HEK293 (cell line): ENCODE data around the gene APRT.

Source experiments
- CTCF ChIA-PET: fragments of 350-600 bp; formaldehyde crosslinking; extraction: SDS; loops from one replicate; lab custom pipeline; 2021; ENCODE audit warnings: antibody characterized with exemption; lab: Yijun Ruan, JAX
- POLR2A ChIA-PET: fragments of 300-600 bp; formaldehyde crosslinking; extraction: SDS; loops from one replicate; lab custom pipeline; 2020; ENCODE audit warnings: antibody characterized with exemption, inconsistent platforms; lab: Yijun Ruan, JAX
- H3K27ac ChIP-seq: fragments of 200-500 bp; sonication (Bioruptor generic); 2 replicates; pipeline ENCODE4 v1.5.1; 2014; ENCODE audit warnings: low read depth, low read length, control low read depth, inconsistent platforms; ENCODE audit errors: extremely low read depth
- H3K36me3 ChIP-seq, 2 experiments: fragments of 200-500 bp in 1 of 2; sonication (Bioruptor generic) in 1 of 2; 1 replicate in 1 of 2; 2 replicates in 1 of 2; pipeline ENCODE4 v1.5.1; 2014 to 2017; ENCODE audit warnings: inconsistent platforms in 2 of 2, low read length in 2 of 2; ENCODE audit not compliant: control insufficient read depth in 2 of 2, insufficient read depth in 1 of 2
- H3K4me1 ChIP-seq: fragments of 200-500 bp; sonication (Bioruptor generic); 2 replicates; pipeline ENCODE4 v1.5.1; 2014; ENCODE audit warnings: mild to moderate bottlenecking, low read length, inconsistent platforms; ENCODE audit not compliant: control insufficient read depth, insufficient read depth
- H3K4me3 ChIP-seq: 2 replicates; pipeline ENCODE4 v1.5.1; 2011; ENCODE audit warnings: low read depth, mild to moderate bottlenecking, control low read depth, low read length, moderate library complexity
- H3K9me3 ChIP-seq: fragments of 200-500 bp; sonication (Bioruptor generic); 2 replicates; pipeline ENCODE4 v1.5.1; 2014; ENCODE audit warnings: low read depth, low read length, inconsistent platforms; ENCODE audit not compliant: control insufficient read depth, insufficient read depth
- FEZF1 ChIP-seq: fragments of 450-650 bp; formaldehyde crosslinking; IDR thresholded peaks from 2 replicates; pipeline ENCODE4 v1.5.1; 2016; ENCODE audit warnings: missing biosample characterization, missing genetic modification characterization
- IKZF3 ChIP-seq: fragments of 450-650 bp; IDR thresholded peaks from 2 replicates; pipeline ENCODE4 v1.5.0; 2018; ENCODE audit warnings: missing biosample characterization, mild to moderate bottlenecking, missing genetic modification characterization, moderate library complexity
- KLF1 ChIP-seq: fragments of 450-650 bp; formaldehyde crosslinking; IDR thresholded peaks from 2 replicates; pipeline ENCODE4 v1.5.1; 2016; ENCODE audit warnings: missing biosample characterization, missing genetic modification characterization
- OVOL3 ChIP-seq: fragments of 450-650 bp; formaldehyde crosslinking; IDR thresholded peaks from 2 replicates; pipeline ENCODE4 v1.5.1; 2016; ENCODE audit warnings: missing biosample characterization, missing genetic modification characterization
- PRDM1 ChIP-seq: fragments of 450-650 bp; formaldehyde crosslinking; IDR thresholded peaks from 2 replicates; pipeline ENCODE4; 2016; ENCODE audit warnings: missing biosample characterization, missing genetic modification characterization
- ZBTB1 ChIP-seq: fragments of 450-650 bp; formaldehyde crosslinking; IDR thresholded peaks from 2 replicates; pipeline ENCODE4 v1.5.1; 2016; ENCODE audit warnings: missing biosample characterization, missing genetic modification characterization
- ZBTB17 ChIP-seq: fragments of 450-650 bp; formaldehyde crosslinking; IDR thresholded peaks from 2 replicates; pipeline ENCODE4 v1.5.1; 2016; ENCODE audit warnings: missing biosample characterization, missing genetic modification characterization
- ZBTB20 ChIP-seq: fragments of 450-650 bp; formaldehyde crosslinking; IDR thresholded peaks from 2 replicates; pipeline ENCODE4 v1.5.1; 2016; ENCODE audit warnings: missing biosample characterization, missing genetic modification characterization
- ZBTB26 ChIP-seq: fragments of 450-650 bp; formaldehyde crosslinking; optimal IDR thresholded peaks from 2 replicates; pipeline ENCODE3; 2016; ENCODE audit warnings: missing biosample characterization, mild to moderate bottlenecking, missing genetic modification characterization
- ZBTB48 ChIP-seq: fragments of 450-650 bp; formaldehyde crosslinking; IDR thresholded peaks from 2 replicates; pipeline ENCODE4 v1.5.1; 2016; ENCODE audit warnings: missing biosample characterization, missing genetic modification characterization
- ZFP3 ChIP-seq: fragments of 450-650 bp; formaldehyde crosslinking; IDR thresholded peaks from 2 replicates; pipeline ENCODE4 v1.5.1; 2016; ENCODE audit warnings: low read depth, missing biosample characterization, missing genetic modification characterization
- ZFP41 ChIP-seq: fragments of 450-650 bp; formaldehyde crosslinking; IDR thresholded peaks from 2 replicates; pipeline ENCODE4 v1.5.1; 2016; ENCODE audit warnings: missing biosample characterization, missing genetic modification characterization, borderline replicate concordance
- ZNF19 ChIP-seq: fragments of 450-650 bp; formaldehyde crosslinking; IDR thresholded peaks from 2 replicates; pipeline ENCODE4; 2016; ENCODE audit warnings: missing biosample characterization, missing genetic modification characterization, low read depth
- ZNF239 ChIP-seq: fragments of 450-650 bp; formaldehyde crosslinking; IDR thresholded peaks from 2 replicates; pipeline ENCODE4 v1.5.1; 2016; ENCODE audit warnings: missing biosample characterization, missing genetic modification characterization
- ZNF266 ChIP-seq: fragments of 450-650 bp; formaldehyde crosslinking; IDR thresholded peaks from 2 replicates; pipeline ENCODE4 v1.5.1; 2016; ENCODE audit warnings: missing biosample characterization, missing genetic modification characterization, low read depth
- ZNF292 ChIP-seq: fragments of 450-650 bp; formaldehyde crosslinking; IDR thresholded peaks from 2 replicates; pipeline ENCODE4 v1.5.1; 2016; ENCODE audit warnings: low read depth, missing biosample characterization, missing genetic modification characterization, borderline replicate concordance
- ZNF341 ChIP-seq: fragments of 450-650 bp; formaldehyde crosslinking; IDR thresholded peaks from 2 replicates; pipeline ENCODE4; 2016; ENCODE audit warnings: low read depth, missing biosample characterization, missing genetic modification characterization
- ZNF398 ChIP-seq: fragments of 450-650 bp; formaldehyde crosslinking; IDR thresholded peaks from 2 replicates; pipeline ENCODE4 v1.5.1; 2017; ENCODE audit warnings: missing biosample characterization, missing genetic modification characterization
- ZNF426 ChIP-seq: fragments of 450-650 bp; formaldehyde crosslinking; IDR thresholded peaks from 2 replicates; pipeline ENCODE4 v1.5.1; 2017; ENCODE audit warnings: missing biosample characterization, missing genetic modification characterization, mild to moderate bottlenecking, inconsistent platforms, moderate library complexity
- ZNF473 ChIP-seq: fragments of 450-650 bp; formaldehyde crosslinking; IDR thresholded peaks from 2 replicates; pipeline ENCODE4 v1.5.1; 2017; ENCODE audit warnings: missing biosample characterization, missing genetic modification characterization
- ZNF501 ChIP-seq: fragments of 450-650 bp; formaldehyde crosslinking; IDR thresholded peaks from 2 replicates; pipeline ENCODE4 v1.5.1; 2016; ENCODE audit warnings: missing biosample characterization, missing genetic modification characterization
- ZNF629 ChIP-seq: fragments of 450-650 bp; formaldehyde crosslinking; IDR thresholded peaks from 2 replicates; pipeline ENCODE4 v1.5.1; 2017; ENCODE audit warnings: missing biosample characterization, missing genetic modification characterization
- ZNF645 ChIP-seq: fragments of 450-650 bp; formaldehyde crosslinking; IDR thresholded peaks from 2 replicates; pipeline ENCODE4; 2016; ENCODE audit warnings: missing biosample characterization, missing genetic modification characterization
- ZNF654 ChIP-seq: fragments of 450-650 bp; formaldehyde crosslinking; IDR thresholded peaks from 2 replicates; pipeline ENCODE4 v1.5.1; 2016; ENCODE audit warnings: low read depth, missing biosample characterization, missing genetic modification characterization
- ZNF670 ChIP-seq: fragments of 450-650 bp; formaldehyde crosslinking; IDR thresholded peaks from 2 replicates; pipeline ENCODE4 v1.5.1; 2016; ENCODE audit warnings: missing biosample characterization, missing genetic modification characterization, low read depth
- ZNF747 ChIP-seq: fragments of 450-650 bp; formaldehyde crosslinking; IDR thresholded peaks from 2 replicates; pipeline ENCODE4 v1.5.1; 2016; ENCODE audit warnings: missing biosample characterization, missing genetic modification characterization
- ZNF76 ChIP-seq: fragments of 450-650 bp; formaldehyde crosslinking; IDR thresholded peaks from 2 replicates; pipeline ENCODE4; 2016; ENCODE audit warnings: low read depth, missing biosample characterization, missing genetic modification characterization, borderline replicate concordance
- ZSCAN30 ChIP-seq: fragments of 450-650 bp; IDR thresholded peaks from 2 replicates; pipeline ENCODE4 v1.5.1; 2018; ENCODE audit warnings: missing biosample characterization, mild to moderate bottlenecking, missing genetic modification characterization, moderate library complexity
- ZSCAN4 ChIP-seq: fragments of 450-650 bp; formaldehyde crosslinking; IDR thresholded peaks from 2 replicates; pipeline ENCODE4 v1.5.1; 2017; ENCODE audit warnings: missing biosample characterization, missing genetic modification characterization
- TF ChIP-seq, protein P1 (sequence below): fragments of 450-650 bp; formaldehyde crosslinking; IDR thresholded peaks from 2 replicates; pipeline ENCODE4 v1.5.1; 2017; ENCODE audit warnings: missing biosample characterization, missing genetic modification characterization
- TF ChIP-seq, protein P2 (sequence below): fragments of 450-650 bp; formaldehyde crosslinking; IDR thresholded peaks from 2 replicates; pipeline ENCODE4 v1.5.1; 2016; ENCODE audit warnings: missing biosample characterization, missing genetic modification characterization

Gene APRT

DNA sequence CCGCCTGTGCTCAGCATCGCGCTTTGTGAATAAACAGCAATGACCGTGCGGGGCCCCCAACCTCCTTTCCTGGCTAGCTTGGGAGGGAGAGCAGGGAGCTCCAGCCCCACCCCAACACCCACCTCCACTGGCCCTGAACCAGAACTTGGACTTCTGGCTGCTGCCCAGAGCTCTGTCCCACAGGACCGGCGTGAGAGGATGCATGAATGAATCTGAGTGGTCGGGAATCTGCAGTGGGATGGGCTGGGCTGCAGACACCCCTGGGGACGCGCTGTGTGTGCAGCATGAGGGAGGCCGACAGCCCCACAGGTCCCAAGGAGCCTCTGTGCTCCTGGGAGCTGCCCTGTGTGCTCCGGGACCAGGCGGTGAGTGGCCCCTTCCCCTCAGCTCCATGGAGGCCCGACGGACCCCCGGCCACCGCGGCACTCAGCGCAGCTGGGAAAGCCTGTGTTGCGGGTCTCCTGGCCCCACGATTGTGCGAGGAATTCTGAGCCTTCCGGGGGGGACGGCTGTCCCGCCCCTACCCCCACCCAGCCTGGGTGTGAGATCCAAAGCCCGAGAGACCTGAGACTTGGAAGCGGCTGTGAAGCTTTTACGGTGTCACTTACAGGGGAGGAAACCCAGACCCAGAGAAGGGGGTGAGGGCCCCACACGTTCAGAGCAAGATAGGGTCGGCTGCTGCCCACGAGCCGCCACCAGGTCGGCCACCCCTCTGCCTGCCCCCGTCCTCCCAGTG is 32.2 kb downstream of the APRT start:
- Histone ChIP-seq H3K4me3 (no peak overlapping the region), H3K4me1 (peaks cover 29% of the 10 kb centered on the region), H3K9me3 (no peaks in the 10 kb centered on the region), H3K27ac (peak overlapping the region; percentile 11; the same call in 1 of the 2 replicates), H3K36me3 (no peaks in the 10 kb centered on the region)
- POLR2A ChIA-PET = interaction anchor here (0.6 to 6.7 kb wide), 4 partner anchors 10 to 452 kb away, joined by 3 to 97 read pairs (median 3); no protein-coding TSS in a partner anchor
- CTCF ChIA-PET = interaction anchor here (0.6 to 1.0 kb wide), 4 partner anchors 20 to 163 kb away, joined by 3 to 4 read pairs (median 4); no protein-coding TSS in a partner anchor
- TF ChIP-seq ZNF292 (tag by site-specific recombination) (no peak), ZNF747 (tag by site-specific recombination) (no peak), PRDM1 (tag by site-specific recombination) (no peak), ZBTB48 (tag by site-specific recombination) (no peak), ZNF670 (tag by site-specific recombination) (no peak), ZSCAN4 (no peak), ZNF645 (tag by site-specific recombination) (no peak), ZNF501 (tag by site-specific recombination) (no peak), OVOL3 (no peak), IKZF3 (no peak), ZNF19 (tag by site-specific recombination) (no peak), KLF1 (peak; percentile 47), FEZF1 (tag by site-specific recombination) (no peak), ZNF426 (no peak), ZNF341 (tag by site-specific recombination) (0 out of 2 replicates have a peak, but pooled peaks have one; percentile 7), ZNF266 (tag by site-specific recombination) (no peak), ZFP41 (tag by site-specific recombination) (no peak), ZNF398 (peak; percentile 64), ZBTB20 (tag by site-specific recombination) (peak; percentile 75), ZNF239 (tag by site-specific recombination) (no peak), ZNF76 (tag by site-specific recombination) (no peak), ZSCAN30 (tag by site-specific recombination) (no peak), ZNF629 (no peak), ZNF654 (no peak), ZBTB26 (tag by site-specific recombination) (no peak), ZFP3 (tag by site-specific recombination) (no peak), ZBTB1 (tag by site-specific recombination) (no peak), ZNF473 (tag by site-specific recombination) (no peak), ZBTB17 (no peak)
- TF ChIP-seq, protein P1, sequence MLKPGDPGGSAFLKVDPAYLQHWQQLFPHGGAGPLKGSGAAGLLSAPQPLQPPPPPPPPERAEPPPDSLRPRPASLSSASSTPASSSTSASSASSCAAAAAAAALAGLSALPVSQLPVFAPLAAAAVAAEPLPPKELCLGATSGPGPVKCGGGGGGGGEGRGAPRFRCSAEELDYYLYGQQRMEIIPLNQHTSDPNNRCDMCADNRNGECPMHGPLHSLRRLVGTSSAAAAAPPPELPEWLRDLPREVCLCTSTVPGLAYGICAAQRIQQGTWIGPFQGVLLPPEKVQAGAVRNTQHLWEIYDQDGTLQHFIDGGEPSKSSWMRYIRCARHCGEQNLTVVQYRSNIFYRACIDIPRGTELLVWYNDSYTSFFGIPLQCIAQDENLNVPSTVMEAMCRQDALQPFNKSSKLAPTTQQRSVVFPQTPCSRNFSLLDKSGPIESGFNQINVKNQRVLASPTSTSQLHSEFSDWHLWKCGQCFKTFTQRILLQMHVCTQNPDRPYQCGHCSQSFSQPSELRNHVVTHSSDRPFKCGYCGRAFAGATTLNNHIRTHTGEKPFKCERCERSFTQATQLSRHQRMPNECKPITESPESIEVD (tag by site-specific recombination) = no peak
- TF ChIP-seq, protein P2, sequence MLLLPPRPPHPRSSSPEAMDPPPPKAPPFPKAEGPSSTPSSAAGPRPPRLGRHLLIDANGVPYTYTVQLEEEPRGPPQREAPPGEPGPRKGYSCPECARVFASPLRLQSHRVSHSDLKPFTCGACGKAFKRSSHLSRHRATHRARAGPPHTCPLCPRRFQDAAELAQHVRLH = no peak
